Kidney epithelial cell (primary cell): ENCODE measurements around the gene GORASP1. TPM values are rescaled to one million over a fixed set of nuclear protein-coding genes. Genes with fewer than 3 reads are reported as not detected.
A peak's percentile ranks its signal among the peaks of the same experiment; 100 is the strongest.

Experiments
- DNase-seq: peaks from one replicate; pipeline ENCODE4 v3.0.0-alpha.2; 2010; ENCODE audit warnings: low read depth
- H3K27me3 ChIP-seq: 2 replicates; pipeline ENCODE4 v1.6.0; 2011; ENCODE audit warnings: low read length; ENCODE audit not compliant: control insufficient read depth, insufficient read depth
- H3K36me3 ChIP-seq: 2 replicates; pipeline ENCODE4 v1.5.1; 2011; ENCODE audit warnings: low read length; ENCODE audit not compliant: control insufficient read depth, insufficient read depth
- H3K4me3 ChIP-seq: 2 replicates; pipeline ENCODE4 v1.5.1; 2011; ENCODE audit warnings: low read depth, mild to moderate bottlenecking, control low read depth, low read length
- total RNA-seq: library from RNA; depleted of rRNA; stranded (reverse); fragments of >200 nt; gene quantifications from 2 replicates; pipeline ENCODE4 v1.2.3, GENCODE V29; 2015
- TF ChIP-seq, protein P1 (sequence below): IDR thresholded peaks from 2 replicates; pipeline ENCODE4 v1.5.1; 2011; ENCODE audit warnings: mild to moderate bottlenecking, moderate library complexity, low read length, control low read depth, inconsistent platforms; ENCODE audit not compliant: insufficient read depth, poor library complexity, severe bottlenecking

GORASP1 gene
- total RNA-seq, 1 donor from 2014 or later = 34.8 TPM

DNA sequence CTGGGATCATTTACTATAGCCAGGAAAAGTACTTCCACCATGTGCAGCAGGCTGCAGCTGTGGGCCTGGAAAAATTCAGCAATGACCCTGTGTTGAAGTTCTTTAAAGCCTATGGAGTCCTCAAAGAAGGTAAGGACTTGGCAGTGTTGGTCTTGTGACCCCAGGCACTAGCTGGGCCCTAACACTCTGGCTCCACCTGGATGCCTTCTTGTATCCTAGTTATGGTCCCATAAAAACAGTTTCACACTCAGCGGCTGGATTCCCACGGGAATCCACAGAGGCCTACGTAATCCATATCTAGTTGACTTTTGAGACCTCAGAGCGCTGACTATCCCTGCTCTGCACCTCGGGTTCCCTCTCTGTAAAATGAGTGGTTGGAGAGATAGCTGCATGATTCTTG, 1.7 kb upstream of the GORASP1 start:
- Histone ChIP-seq H3K36me3 (no peaks in the 10 kb centered on the region), H3K27me3 (no peaks in the 10 kb centered on the region), H3K4me3 (no peak overlapping the region)
- TF ChIP-seq, protein P1, sequence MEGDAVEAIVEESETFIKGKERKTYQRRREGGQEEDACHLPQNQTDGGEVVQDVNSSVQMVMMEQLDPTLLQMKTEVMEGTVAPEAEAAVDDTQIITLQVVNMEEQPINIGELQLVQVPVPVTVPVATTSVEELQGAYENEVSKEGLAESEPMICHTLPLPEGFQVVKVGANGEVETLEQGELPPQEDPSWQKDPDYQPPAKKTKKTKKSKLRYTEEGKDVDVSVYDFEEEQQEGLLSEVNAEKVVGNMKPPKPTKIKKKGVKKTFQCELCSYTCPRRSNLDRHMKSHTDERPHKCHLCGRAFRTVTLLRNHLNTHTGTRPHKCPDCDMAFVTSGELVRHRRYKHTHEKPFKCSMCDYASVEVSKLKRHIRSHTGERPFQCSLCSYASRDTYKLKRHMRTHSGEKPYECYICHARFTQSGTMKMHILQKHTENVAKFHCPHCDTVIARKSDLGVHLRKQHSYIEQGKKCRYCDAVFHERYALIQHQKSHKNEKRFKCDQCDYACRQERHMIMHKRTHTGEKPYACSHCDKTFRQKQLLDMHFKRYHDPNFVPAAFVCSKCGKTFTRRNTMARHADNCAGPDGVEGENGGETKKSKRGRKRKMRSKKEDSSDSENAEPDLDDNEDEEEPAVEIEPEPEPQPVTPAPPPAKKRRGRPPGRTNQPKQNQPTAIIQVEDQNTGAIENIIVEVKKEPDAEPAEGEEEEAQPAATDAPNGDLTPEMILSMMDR = no peak
- no peak for DNase-seq

DNA sequence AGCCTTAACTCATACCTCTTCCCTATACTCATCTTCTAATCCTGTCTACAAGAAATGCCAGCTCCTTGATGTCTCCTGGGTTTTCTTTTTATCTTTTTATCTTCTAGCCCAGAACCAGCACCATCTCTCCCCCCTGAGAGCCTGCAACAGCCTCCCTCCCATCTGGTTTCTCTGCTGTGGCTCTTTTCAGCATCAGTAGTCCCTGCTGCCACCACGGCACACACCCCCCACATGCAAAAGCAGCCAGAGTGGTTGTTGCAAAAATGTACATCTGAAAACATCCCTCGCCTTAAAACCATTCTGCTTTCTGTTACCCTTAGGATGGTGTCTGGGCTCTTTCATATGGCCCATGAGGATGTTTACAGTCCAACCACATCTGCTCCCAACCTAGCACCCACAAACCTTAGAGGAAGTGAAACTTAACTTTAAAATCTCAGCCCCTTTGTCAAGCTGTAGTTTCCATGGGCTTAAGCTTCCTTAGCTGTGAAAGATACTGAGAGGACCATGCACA, 828 bp upstream of the GORASP1 start:
- TF ChIP-seq, protein P1 = no peak
- Histone ChIP-seq H3K27me3 (no peaks in the 10 kb centered on the region), H3K4me3 (peak overlapping the region; percentile 95), H3K36me3 (no peaks in the 10 kb centered on the region)
- no peak for DNase-seq

DNA sequence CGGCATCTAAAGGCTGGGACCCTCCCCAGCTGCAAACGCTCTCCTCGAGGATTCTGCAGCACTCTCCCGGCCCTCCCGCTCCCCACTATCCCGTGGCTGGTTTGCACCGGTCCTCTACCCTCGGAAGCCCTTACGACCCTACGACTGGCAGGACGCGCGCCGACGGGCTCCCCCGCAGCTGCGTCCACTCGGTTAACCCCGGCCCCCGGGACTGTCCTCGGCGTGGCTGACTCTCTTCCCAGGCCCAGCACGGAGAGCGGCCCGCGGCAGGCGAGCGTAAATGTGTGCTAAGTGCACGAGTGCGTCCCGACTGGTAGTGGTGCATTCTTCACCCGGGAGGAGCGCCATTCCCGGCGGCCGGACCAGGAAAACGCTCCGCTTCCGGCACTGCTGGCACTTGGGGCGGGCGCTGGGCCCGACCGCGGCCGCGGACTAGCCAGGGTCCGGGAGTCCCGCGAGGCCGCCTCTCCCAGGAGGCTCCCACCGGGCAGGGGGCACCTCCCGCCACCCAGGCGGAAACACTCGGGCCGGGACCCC, 508 bp downstream of the GORASP1 start:
- TF ChIP-seq, protein P1 = no peak
- DNase-seq = no peak
- Histone ChIP-seq H3K4me3 (peak overlapping the region; percentile 95), H3K36me3 (no peaks in the 10 kb centered on the region), H3K27me3 (no peaks in the 10 kb centered on the region)

DNA sequence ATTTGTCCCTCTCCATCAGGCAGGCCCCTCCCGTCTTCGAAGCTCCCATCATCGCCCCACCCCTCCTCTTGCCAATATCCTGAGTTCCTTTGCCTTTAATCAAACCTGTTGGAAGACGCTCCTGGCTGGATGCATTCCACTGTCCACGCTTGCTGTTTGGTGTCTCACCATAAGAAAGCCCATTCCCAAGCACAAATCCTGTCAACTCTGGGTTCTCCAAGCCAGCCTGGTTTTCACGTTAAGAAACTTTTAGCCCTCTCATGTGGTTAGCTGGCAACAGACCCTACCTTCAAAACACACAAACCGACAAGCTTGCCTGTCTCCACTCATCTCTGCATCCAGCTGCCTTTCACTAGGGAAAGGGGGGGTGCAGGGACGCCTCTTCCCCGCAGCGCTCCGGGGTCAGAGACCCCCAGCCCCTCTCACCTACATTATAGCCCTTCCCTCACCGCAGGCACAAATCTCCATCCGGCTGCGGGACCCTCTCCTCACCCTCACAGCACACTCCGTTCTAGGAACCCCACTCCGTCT, 1.1 kb downstream of the GORASP1 start:
- DNase-seq = no peak
- Histone ChIP-seq H3K36me3 (no peaks in the 10 kb centered on the region), H3K4me3 (peak overlapping the region; percentile 95), H3K27me3 (no peaks in the 10 kb centered on the region)
- TF ChIP-seq, protein P1 = no peak

DNA sequence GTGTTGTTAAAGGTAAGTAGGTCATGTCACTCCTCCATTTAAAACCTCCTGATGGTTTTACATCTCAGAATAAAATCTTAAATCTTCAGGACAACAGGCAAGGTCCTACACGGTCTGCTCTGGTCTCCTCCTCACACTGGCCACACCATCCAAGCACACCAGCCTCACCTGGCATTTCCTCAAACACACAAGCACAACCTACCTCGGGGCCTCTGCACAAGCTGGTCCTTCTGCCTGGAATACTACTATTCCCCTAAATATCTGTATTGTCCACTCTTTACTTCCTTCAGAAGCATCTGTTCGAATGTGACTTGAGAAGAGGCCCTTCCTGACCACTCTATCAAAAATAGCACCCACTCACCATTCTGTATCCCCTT, 1.8 kb downstream of the GORASP1 start:
- TF ChIP-seq, protein P1 = no peak
- Histone ChIP-seq H3K36me3 (no peaks in the 10 kb centered on the region), H3K4me3 (no peak overlapping the region), H3K27me3 (no peaks in the 10 kb centered on the region)
- no peak for DNase-seq
